CD4-positive, alpha-beta T cell treated with Interleukin-12 subunit alpha and Interleukin-12 subunit beta, for 1 hour (primary cell): ENCODE data around the gene ACTL7B.
"Not testable (repeated sequence)": the region's sequence is repeated elsewhere in the genome, so short reads cannot be mapped to it uniquely, and the experiment has no call there.

Experiments
- DNase-seq: peaks from one replicate; pipeline ENCODE4 v3.0.0-alpha.2; 2020

The ACTL7B gene, protein sequence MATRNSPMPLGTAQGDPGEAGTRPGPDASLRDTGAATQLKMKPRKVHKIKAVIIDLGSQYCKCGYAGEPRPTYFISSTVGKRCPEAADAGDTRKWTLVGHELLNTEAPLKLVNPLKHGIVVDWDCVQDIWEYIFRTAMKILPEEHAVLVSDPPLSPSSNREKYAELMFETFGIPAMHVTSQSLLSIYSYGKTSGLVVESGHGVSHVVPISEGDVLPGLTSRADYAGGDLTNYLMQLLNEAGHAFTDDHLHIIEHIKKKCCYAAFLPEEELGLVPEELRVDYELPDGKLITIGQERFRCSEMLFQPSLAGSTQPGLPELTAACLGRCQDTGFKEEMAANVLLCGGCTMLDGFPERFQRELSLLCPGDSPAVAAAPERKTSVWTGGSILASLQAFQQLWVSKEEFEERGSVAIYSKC

DNA sequence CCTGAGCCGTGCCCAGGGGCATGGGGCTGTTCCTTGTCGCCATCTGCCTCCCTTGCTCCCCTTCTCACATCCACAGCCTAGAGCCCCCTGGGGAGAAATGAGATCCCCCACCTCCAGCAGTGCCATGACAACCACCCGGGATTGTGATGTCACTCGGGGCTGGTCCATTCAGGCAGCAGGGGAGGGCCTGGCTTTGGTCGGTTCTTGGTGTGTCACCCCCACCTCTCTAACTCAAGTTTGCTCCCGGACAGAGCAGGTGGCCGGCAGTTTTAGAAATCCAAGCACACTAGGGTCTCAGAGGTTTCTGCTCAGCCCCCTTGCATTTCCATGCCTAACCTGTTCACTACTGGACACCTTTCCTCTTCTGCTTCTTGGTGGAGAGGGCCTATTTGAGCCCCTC is at the start of gene ACTL7B:
Gene ACTL7B (minus strand): TSS at position 99 of the 400 bp plus-strand sequence. CDS start 56 bp downstream, at position 43.
- DNase-seq: no peak

DNA sequence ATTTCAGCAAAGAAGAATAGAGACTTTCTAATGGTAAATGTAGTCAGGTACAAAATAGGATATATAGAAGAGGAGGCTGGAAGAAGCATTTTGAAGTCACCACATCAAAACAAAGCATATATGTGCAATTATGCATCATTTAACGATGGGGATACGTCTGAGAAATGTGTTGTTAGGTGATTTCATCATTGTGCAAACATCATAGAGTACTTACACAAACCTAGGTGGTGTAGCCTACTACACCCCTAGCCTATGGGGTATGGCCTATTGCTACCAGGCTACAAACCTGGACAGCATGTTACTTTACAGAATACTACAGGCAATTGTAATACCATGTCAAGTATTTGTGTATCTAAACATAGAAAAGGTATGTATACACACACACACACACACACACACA is 49.7 kb upstream of the ACTL7B start:
- DNase-seq: no peak

DNA sequence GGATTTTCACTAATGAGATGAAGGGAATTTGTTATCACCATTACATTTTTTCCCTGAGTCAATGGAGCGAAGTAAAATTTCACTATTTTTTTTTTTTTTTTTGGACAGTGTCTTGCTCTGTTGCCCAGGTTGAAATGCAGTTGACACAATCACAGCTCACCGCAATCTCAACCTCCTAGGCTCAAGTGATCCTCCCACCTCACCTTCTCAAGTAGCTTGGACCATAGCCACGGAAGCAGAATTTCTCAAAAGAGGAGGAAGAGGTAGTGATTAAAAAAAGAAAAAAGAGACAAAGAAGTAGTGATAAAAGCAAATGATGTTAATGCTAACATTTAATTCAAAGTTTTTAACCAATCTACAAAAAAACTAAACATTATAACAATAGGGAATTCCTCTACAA is 48.4 kb upstream of the ACTL7B start:
- DNase-seq: no peak

DNA sequence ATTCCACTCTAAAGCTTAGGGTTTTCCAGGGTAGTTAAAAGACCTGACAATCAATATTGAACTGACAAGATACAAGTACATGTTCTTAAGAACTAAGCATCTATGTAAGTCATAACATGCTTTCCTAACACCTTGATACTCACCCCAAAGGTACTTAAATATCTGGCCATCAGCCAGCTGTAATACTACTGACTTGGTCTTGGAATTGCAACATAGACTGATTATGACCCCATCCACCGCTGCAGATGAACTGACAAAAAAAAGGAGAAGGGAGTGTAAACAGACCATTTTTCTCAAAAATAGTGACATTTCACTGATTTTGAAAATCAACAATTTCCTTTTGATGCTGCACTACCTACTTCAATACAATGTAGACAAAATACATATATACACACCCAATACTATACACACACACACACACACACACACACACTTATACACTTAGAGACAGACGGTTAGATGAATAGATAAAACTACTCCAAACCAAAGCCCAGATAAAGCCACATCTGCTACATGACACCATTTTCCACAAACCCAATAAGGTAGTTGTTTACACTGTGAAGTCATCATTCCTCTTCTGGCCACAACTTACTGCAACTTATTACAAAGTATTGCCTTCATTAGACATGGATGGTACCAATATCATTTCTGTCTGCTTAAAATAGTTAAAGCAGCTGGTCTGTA is 47.8 kb upstream of the ACTL7B start:
- DNase-seq: no peak

DNA sequence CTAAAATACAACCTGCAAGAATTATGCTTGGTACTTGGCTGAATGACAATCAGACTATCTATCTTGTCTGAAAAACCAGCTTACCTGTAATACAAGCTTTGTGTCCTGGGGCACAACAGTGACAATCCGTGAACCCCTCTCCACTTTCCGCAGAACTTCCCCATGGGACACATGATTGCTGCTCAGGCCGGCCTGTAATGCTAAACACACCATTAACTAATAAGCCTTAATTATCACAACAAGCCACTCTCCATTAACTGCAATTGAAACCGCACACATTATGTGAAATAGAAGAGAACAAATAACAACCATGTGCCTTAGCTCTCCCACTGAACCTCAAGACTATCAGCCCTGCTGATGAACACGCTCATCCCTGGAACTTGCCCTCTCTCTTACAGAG is 44.4 kb upstream of the ACTL7B start:
- no peak for DNase-seq

DNA sequence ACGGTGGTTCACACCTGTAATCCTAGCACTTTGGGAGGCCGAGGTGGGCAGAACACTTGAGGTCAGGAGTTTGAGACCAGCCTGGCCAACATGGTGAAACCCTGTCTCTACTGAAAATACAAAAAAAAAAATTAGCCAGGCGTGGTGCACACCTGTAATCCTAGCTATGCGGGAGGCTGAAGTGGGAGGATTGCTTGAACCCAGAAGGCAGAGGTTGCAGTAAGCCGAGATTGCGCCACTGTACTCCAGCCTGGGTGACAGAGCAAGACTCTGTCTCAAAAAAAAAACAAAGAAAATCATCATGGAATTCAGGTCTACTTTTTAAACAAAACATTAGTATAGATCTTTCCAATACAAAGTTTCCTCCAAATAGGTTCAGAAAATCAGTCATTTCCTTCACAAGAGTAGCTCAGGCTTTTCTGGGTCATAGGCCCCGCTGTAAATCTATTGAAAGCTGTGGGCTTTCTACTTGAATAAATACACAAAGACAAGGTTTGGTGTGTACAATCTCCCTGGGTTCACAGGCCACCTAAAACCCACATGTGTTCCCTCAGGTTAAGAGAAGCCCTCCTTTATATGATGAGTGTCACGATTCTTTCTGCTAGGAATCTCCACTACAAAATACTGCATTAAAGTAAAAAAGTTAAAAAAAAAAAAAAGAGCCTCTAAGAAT is 43.4 kb upstream of the ACTL7B start:
- not testable (repeated sequence) for DNase-seq

DNA sequence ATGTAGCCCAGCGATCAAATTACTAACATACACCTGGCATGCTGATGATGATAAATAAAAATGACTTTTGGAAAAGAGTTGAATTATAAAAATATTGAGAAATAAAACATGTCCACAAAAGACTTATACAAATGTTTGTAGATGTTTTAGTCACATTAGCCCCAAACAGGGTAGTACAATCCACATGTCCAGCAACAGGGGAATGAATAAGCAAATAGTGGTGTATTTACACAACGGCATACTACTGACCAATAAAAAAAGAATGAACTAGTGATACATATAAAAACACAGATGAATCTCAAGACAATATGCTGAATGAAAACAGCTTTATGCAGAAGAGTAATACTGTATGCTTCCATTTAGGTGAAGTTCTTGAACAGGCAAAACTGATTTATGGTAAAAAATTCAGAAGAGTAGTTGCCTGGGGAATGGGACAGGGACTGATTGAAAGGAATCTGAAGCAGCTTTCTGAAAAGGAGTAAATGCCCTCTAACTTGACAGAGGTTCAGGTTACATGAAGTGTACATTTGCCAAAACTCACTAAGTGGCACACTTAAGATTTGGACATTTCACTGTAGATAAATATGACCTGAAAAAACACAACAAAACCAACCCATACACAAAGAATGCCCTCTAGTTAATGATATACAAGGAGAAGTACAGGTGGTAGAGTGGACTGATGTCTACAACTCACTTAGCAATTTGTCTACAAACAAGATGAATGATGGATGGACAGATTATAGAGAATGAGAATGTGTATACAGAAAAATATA is 41.7 kb upstream of the ACTL7B start:
- DNase-seq: no peak

DNA sequence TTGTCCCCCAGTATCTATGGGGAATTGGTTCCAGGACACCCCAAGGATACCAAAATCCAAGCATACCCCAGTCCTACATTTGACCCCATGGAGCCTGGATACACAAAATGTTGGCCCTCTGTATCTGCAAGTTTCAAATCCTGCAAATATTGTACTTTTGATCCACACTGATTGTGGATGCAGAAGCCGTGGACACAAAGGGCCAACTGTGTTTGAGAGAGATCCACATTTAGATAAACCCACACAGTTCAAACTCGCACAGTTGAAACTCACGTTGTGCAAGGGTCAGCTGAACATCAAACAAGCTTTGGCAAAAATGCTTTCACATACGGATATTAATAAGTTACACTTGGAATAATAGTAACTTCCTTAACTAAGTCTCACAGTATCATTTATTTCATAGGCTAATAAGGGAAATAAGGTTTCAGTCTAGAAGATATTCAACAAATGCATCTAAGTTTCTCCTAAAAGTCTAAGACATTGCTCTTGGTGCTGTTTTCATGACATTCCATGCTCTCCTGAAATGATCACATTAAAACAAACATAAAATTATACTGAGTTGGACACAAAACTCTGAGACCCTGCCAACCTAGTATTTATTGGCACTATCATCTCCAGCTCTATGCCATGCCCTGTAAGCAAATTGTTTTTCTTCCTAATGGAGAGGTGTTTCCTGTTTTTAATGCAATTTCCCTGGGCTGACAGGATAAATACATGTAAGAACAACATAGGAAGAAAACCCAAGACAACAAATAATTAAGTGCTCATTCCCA is 38.6 kb upstream of the ACTL7B start:
- no peak for DNase-seq

DNA sequence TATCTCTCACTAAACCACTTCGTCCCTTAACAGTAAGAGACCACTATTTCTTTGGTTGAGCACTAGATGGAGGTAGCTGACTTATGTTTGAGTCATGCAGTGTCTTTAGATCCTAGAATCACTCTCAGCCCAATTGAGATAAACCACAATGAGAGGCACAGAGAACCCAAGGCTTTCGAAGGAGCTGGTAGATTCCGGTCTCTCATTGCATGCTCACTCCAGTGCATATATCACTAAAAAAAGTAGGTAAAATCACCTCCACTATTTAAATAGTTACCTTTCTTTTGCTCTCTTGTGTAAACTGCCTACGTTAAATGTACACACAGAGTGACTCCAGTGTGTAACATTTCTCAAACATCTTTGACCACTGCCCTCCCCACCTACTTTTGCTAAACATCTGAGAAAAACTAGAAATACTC is 33.9 kb upstream of the ACTL7B start:
- DNase-seq: no peak

DNA sequence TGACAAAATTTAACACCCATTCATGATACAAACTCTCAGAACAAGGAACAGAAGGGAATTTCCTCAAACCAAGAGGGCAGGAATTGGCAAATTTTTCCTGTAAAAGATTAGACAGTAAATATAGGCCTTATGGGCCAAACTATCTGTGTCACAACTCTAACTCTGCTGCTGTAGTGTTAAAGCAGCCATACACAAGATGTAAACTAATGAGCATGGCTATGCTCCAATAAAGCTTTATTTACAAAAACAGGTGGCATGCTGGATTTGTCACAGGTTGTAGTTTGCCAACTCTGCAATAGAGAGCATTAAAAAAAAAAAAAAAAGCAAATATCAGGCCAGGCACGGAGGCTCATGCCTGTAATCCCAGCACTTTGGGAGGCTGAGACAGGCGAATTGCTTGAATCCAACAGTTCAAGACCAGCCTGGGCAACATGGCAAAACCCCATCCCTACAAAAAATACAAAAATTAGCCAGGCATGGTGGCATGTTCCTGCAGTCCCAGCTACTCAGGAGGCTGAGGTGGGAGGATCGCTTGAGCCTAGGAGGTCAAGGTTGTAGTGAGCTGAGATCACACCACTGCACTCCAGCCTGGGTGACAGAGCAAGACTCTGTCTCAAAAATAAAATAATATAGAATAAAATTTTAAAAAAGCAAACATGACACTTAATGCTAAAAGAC is 30.9 kb upstream of the ACTL7B start:
- not testable (repeated sequence) for DNase-seq

DNA sequence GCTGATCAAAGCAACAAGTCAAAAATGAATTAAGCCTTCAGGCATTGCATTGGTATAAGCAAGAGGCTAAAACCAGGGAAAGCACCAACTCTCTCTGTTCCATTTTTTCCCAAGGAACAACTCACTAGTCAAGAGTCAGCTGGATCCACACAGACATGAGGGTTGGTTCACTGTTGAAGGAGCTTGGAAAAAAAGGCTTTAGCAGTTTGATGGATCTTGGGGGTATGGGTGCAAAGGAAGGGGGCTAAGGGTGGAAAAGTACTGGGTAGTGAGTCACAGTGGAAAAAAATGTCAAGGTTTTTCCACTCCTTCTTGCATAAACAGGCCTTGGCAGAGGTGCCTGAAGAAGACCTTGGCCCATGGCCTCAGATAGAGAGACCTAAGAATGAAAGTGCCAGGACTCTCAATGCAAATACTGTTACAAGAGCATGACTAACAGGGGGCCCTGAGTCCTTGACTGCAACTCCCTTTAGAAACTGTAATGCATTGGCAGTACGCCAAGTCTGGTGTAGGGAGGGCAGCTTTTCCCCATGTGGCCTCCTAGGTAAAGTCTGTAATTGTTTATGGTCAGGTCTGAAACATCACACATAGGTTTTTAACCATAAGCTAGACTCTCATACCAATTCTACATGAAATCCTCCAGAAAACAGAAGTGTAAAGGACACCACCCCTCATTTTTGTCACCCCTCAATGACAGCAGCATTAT is 30.0 kb upstream of the ACTL7B start:
- no peak for DNase-seq

DNA sequence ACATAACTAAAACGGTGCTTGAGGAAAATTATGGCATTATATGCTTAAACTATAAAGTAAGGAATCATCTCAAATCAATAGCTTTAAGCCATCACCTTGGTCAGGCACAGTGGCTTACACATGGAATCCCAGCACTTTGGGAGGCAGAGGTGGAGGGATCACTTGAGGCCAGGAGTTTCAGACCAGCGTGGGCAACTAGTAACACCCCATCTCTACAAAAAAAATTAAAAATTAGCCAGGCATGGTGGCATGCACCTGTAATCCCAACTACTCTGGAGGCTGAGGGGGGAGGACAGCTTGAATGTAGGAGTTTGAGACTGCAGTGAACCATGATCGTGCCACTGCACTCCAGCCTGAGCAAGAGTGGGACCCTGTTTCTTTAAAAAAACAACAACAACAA is 28.9 kb upstream of the ACTL7B start:
- no peak for DNase-seq

DNA sequence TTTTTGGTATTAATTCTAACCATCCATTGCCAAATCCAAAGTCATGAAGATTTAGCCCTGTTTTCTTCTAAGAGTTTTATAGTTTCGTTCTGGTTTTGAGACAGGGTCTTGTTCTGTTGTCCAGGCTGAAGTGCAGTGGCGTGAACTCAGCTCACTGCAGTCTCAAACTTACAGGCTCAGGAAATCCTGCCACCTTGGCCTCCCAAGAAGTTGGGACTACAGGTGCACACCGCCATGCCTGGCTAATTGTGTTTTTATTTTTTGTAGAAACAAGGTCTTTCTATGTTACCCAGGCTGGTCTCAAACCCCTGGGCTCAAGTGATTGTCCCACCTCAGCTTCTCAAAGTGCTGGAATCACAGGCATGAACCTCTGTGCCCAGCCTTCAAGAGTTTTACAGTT is 27.3 kb upstream of the ACTL7B start:
- DNase-seq: no peak

DNA sequence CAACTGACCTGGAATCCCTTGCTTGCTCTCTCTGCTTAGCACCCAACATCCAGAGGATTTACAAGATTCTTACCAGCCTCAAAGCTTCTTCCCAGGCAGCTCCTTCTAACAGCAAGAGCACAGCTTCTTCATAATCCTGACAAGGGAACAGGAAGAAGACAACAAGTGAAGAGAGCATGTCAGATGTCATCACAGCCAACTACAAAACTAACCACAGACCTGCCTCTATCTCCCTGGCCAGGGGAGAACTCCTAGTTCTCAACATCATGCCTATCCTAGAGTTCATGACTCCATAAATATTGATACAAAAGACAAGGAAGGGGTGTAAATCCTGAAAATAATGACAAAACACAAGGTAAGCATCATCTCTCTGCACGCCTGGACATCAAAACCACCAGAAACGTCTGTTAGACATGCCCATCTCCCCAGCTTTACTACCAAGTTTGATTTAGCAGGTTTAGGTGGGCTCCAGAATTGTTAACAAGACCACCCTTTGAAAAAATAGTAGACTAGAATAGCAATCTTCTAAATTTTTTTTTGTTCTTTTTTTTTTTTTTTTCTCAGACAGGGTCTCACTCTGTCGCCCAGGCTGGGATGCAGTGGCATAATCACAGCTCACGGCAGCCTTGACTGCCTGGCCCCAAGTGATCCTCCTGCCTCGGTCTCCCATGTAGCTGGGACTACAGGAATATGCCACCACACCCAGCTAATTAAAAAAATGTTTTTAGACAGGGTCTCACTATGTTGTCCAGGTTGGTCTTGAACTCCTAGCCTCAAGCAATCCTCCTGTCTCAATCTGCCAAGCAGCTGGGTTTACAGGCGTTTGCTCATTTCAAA is 26.5 kb upstream of the ACTL7B start:
- DNase-seq: no peak

DNA sequence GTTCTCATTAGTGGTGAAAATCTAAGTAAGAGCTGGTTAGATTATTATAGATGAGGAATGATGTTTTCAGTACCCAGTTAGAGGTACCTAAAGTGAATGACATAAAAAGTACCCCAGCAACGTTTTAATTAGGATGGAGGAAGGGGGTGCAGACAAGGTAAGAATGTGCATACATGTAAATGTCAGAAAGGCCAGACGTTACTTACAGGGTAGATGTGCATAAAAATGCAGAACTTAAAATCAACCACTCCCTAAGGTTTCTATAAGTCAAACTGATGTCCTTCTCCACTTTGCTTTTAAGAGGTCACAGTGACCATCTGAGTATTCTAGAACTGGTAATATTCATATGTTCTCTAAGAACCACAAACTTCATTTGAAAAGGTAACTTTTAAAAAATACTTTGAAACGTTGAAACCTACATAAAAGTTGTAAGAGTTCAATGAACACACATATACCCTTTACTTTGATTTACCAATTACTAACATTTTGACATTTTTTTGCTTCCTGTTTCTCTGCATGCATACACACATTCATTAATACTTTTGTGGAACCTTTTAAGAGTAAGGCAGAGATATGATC is 25.0 kb upstream of the ACTL7B start:
- no peak for DNase-seq

DNA sequence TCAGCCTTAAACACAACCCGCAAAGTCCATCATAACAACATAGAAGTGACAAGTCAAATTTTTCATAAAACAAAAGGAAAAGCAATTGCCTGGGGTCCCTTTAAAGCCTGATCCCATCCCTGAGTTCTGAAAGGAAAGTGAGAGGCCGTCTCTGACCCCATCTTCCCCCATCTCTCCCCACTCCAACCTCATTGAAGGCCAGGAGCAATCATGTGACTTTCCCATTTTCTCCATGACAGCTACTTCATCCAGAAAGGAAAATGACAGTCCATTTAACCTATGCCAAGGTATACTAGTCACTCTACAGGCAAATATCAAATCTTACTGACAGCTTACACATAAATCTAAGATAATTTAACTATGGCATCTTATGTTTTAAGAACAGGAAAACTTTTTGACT is 21.7 kb upstream of the ACTL7B start:
- no peak for DNase-seq

DNA sequence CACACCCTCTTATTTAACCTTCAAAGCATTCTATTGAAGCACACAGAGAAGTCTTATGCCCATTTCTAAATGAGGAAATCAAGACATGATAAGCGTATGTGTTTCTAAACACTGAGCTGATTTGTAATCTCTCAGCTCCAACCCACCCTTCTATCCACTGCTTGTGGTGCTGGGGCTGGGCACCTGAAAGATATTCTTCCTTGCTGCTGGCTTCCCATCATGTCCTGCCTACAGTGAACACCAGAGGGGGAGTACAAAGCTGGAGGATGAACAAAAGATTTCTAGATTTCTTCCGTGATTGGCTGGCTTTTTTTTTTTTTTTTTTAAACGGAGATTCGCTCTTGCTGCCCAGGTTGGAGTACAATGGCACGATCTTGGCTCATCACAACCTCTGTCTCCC is 20.6 kb upstream of the ACTL7B start:
- no peak for DNase-seq

DNA sequence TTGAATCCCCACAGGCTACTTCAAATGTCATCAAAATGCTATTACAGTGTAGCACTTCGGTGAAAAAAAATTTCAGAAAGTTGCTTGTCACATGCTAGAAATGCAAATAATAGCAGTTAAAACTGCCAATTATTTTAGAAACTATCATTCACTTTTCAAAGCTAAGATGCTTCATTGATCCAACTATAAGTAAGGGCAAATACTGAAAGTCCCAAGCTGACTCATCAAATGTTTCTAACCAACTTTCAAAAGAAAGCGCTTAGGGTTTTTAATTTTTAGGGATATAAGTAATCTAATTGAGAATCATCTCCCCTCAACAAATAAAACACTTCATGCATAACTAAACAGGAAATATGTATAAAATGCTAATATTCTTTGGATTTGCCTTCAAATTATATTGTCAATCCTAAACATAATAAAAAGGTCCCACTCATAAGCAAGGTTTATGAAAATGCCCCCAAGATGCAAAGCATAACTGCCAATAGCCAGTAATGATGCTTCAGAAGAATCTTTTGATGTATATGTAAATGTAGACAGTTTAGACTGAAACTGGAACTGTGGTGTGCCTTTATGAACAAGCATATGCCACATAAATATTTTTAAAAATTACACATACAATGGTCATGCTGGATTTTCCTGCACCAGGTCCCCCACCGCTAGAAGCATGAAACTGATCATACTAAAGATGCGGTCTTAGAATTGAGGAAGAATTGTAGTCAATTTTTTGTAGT is 18.4 kb upstream of the ACTL7B start:
- no peak for DNase-seq
